ENCODE data around the gene TRIM14.

TRIM14 gene

DNA sequence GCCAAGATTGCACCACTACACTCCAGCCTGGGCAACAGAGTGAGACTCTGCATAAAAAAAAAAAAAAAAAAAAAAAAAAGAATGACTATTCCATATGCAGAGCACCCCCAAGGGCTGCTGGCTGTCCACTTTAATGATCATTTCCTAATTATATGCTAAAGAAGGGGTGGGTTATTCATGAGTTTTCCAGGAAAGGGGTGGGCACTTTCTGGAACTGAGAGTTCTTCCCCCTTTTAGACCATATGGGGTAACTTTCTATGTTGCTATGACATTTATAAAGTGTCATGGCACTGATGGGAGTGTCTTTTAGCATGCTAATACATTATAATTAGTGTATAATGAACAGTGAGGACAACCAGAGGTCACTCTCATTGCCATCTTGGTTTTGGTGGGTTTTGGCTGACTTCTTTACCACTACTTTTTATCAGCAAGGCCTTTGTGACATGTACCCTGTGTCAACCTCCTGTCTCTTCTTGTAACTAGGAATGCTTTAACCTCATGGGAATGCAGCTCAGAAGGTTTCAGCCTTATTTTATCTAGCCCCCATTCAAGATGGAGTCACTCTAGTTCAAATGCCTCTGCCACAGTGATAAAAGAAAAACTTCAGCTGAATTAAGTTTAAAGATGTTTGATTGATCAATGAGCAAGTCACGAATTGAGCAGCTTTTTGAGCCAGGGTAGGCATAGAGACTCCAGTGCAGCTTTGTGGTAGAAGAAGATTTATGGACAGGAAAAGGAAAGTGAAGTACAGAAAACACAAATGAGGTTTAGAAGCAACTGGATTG lies 69.5 kb downstream of the TRIM14 start:
- TF ChIP-seq ZNF274 (IDR thresholded peaks at IDR 0.05; ENCODE audit: low read depth, low read length) = no peak
- no peak overlapping the region for H3K4me3 ChIP-seq (ENCODE audit: low read length)

DNA sequence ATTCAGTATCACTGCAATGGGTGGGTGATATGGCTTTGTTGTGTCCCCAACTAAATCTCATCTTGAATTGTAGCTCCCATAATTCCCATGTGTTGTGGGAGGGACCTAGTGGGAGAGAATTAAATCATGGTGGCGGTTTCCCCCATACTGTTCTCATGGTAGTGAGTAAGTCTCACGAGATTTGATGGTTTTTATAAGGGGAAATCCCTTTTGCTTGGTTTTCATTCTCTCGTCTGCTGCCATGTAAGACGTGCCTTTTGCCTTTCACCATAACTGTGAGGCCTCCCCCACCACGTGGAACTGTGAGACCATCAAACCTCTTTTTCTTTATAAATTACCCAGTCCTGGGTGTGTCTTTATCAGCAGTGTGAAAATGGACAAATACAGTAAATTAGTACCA lies 72.0 kb downstream of the TRIM14 start:
- no peak for TF ChIP-seq ZNF274 (IDR thresholded peaks at IDR 0.05; ENCODE audit: low read depth, low read length)
- H3K4me3 ChIP-seq (ENCODE audit: low read length) = peak overlapping the region; percentile 35; the same call in 1 of the 2 replicates

DNA sequence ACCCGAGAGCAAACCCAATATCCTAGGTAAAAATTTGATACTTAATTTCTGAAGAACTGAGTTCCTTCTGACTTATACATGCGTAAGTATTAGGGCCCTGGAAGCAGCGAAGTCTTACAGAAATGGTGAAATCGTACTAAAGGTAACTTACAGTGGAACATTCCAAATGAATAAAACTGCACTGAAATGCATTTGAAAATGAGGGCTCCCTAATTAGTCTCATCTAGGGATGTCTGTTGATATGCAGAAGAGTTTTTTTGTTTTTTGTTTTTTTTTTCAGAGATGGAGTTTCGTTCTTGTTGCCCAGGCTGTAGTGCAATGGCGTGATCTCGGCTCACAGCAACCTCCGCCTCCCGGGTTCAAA lies 72.9 kb downstream of the TRIM14 start:
- no peak for TF ChIP-seq ZNF274 (IDR thresholded peaks at IDR 0.05; ENCODE audit: low read depth, low read length)
- H3K4me3 ChIP-seq (ENCODE audit: low read length) = peak overlapping the region; percentile 99

DNA sequence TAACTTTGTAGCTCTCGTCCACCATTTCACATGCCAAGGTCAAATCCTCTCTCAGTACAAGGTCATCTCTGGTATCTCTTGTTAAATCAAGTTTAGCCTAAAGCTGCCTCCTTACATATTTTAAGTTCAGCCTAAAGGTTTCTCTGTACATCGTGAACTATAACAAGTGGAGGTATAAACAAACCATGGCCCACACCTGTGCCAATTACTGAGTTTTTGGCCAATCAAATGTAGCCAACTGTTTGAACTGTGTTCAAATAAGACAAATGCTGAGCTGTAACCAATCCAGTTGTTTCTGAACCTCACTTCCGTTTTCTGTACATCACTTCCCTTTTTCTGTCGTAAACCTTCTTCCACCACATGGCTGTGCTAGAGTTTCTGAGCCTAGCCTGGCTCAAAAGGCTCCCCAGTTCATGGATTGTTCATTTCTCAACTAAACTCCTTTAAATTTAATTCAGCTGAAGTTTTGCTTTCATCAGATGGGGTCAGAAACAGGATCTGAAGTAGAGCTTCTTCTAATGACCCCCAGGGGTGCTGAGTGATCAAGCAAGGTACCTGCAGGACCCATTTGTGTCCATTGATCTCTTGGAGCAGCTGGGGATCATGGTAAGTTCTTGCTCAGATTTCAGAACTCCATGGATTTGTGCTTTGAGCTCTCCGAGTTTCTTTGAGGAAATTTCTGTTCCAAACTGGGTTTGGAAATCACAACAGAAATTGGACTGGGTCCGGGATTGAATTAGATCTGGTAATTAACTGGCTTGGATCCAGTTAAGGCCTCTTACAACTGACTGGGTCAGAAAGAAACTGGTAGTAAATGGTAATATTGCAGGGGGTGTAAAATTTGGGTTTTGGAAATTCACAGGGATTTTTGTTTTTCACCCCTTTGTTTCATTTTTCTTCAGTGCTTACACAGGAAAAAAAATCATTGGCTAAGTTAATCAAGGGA lies 73.5 kb downstream of the TRIM14 start:
- H3K4me3 ChIP-seq (ENCODE audit: low read length) = peak overlapping the region; percentile 99
- TF ChIP-seq ZNF274 (IDR thresholded peaks at IDR 0.05; ENCODE audit: low read depth, low read length) = no peak

DNA sequence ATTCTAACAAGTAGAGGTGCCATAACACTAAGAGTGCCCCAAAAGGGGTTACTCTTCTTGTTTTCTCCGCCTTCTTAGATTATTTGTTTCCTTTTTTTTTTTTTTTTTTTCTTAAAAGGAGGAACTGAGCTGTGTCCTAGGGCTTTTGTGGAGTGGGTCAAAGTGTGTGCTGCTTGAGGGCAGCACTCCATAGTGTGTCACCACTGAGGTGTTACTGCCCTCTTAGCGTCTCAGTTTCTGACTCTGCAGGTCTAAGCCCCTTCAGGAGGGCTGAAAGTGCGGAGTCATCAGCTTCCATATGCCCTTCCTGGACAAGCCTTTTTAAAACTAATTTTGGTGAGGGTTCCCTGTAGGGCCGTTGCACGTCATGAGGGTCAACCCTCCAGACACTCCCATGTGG lies 75.1 kb downstream of the TRIM14 start:
- no peak for TF ChIP-seq ZNF274 (IDR thresholded peaks at IDR 0.05; ENCODE audit: low read depth, low read length)
- H3K4me3 ChIP-seq (ENCODE audit: low read length) = no peak overlapping the region

DNA sequence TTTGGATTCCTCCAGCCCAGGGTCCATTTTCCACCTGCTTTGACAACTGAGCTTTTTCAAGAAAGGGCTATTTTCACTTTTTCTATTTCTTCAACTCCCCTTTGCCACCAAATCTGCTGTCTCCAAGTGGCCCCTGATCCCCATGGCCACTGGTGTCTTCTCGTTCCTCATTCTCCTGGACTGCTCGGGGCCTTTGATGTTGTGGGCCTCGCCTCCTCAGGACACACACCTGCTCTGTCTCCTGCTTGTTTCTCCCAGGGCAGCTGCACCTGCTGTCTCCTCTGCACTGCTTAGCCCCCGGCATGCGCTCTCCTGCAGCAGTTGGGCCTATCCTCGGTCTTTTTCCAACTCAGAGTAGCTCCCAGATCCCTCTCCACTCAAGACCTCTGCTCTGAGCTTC lies 78.8 kb downstream of the TRIM14 start:
- H3K4me3 ChIP-seq (ENCODE audit: low read length) = no peak overlapping the region

DNA sequence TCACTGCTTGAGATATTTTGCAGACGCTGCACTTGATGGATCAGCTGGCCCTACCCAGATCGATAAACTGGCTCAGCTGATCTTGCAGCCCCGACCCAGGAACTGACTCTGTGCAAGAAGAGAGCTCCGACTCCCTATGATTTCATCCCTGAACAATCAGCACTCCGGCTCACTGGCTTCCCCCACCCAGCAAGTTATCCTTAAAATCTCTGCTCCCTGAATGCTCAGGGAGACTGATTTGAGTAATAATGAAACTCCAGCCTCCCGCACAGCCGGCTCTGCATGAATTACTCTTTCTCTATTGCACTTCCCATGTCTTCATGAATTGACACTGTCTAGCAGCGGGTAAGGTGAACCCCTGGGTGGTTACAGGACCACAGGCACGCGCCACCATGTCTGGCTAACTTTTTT lies 79.4 kb downstream of the TRIM14 start:
- TF ChIP-seq ZNF274 (IDR thresholded peaks at IDR 0.05; ENCODE audit: low read depth, low read length) = no peak
- no peak overlapping the region for H3K4me3 ChIP-seq (ENCODE audit: low read length)

More for the DNA sequence above, 78.8 kb downstream of the TRIM14 start:
- no peak for TF ChIP-seq ZNF274 (IDR thresholded peaks at IDR 0.05; ENCODE audit: low read depth, low read length)

DNA sequence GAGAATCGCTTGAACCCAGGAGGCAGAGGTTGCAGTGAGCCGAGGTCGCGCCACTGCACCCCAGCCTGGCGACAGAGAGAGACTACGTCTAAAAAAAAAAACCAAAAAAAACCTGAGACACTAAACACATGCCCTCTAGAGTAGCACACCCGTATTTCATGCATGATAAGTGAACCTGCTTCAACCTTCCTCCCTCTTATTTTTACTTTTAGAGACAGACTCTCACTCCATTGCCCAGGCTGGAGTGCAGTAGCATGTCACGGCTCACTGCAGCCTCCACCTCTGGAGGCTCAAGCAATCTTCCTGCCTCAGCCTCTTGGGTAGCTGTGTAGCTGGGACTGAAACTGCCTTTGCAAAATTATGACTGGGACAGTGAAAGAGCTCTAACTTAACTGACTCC lies 80.1 kb downstream of the TRIM14 start:
- no peak for TF ChIP-seq ZNF274 (IDR thresholded peaks at IDR 0.05; ENCODE audit: low read depth, low read length)
- no peak overlapping the region for H3K4me3 ChIP-seq (ENCODE audit: low read length)

DNA sequence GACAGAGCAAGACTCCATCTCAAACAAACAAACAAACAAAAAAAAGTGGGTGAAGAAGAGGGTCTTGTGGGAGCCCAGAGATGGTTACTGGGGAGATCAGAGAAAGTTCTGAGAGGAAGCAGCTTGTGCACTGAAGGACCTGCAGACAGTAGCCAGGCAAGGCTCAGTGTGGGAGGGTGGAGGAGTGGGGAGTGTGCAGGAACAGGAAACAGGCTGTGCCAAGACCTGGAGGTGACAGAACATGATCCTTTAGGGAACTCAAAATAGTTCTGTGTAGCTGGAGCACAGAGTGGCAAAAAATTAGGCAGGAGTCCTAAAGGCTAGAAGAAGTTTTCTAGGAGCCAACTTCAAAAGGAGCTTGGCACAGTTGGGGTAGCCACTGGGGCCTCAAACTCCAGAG lies 81.7 kb downstream of the TRIM14 start:
- H3K4me3 ChIP-seq (ENCODE audit: low read length) = no peak overlapping the region
- TF ChIP-seq ZNF274 (IDR thresholded peaks at IDR 0.05; ENCODE audit: low read depth, low read length) = no peak

DNA sequence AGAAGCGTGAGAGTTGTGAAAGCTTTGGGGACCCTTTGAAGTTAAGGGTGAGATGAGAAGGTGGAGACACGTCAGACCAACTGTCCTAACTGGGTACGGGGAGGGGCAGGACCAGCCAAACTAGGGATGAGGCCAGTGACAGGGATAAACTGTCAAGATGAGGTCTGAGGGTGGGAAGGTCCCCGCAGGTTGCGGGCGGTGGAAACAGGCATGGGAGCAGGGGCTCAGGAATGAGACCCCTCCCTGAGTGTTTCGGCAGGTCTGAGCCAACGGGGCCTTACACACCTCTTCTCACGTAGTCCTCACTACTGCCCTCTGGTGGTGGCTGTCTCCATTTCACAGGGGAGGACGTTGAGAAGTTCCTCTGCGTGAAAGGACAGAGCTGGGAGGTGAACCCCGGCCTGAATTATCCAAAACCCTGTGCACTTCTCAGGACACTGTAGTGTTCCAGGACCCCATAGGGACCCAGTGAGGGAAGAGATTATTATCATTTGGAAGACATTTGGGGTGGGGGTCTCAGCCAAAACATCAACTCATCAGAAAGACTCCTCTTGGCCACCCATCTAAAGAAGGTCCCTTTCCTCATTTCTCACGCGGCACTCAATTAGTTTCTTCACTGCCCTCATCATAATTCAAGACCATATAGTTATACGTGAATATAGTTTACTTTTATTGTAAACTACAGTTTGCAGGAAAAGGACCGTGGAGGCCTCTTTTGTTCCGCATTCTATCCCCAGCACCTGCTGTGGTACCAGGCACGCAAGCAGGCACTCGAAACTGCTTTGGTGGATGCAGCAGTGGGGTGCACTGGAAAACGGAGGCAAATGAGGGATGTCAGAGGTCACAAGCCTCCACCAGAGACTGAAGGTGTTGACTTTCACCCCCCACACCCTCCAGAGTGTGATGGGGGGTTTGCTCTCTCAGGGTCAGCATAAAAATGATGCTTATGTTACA lies 84.2 kb downstream of the TRIM14 start:
- H3K4me3 ChIP-seq (ENCODE audit: low read length) = no peak overlapping the region

DNA sequence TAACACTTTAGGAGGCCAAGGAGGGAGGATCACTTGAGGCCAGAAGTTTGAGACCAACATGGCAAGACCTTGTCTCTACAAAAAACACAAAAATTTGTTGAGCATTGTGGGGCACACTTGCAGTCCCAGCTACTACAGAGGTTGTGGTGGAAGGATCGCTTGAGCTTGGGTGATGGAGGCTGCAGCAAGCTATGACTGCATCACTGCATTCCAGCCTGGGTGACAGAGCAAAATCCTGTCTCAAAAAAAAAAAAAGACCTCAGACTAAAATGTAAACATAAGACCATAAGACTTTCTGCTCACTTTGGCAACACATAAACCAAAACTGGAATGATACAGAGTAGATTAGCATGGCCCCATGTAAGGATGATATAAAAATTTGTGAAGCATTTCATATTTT lies 87.1 kb downstream of the TRIM14 start:
- H3K4me3 ChIP-seq (ENCODE audit: low read length) = no peak overlapping the region
- TF ChIP-seq ZNF274 (IDR thresholded peaks at IDR 0.05; ENCODE audit: low read depth, low read length) = no peak

More for the DNA sequence above, 84.2 kb downstream of the TRIM14 start:
- no peak for TF ChIP-seq ZNF274 (IDR thresholded peaks at IDR 0.05; ENCODE audit: low read depth, low read length)

DNA sequence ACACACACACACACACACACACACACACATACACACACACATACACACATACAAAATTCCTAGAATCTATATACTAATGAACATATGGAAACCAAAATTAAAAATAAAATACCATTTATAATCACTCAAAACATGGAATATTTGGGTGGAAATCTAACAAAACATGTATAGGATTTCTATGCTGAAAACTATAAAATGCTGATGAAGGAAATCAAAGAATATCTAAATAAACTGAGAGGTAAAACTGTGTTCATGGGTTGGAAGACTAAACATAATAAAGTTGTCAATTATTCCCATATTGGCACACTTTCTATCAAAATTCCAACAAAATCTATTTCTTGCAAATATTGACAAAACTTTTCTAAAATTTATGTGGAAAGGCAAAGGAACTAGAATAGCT lies 87.9 kb downstream of the TRIM14 start:
- H3K4me3 ChIP-seq (ENCODE audit: low read length) = no peak overlapping the region
- no peak for TF ChIP-seq ZNF274 (IDR thresholded peaks at IDR 0.05; ENCODE audit: low read depth, low read length)

DNA sequence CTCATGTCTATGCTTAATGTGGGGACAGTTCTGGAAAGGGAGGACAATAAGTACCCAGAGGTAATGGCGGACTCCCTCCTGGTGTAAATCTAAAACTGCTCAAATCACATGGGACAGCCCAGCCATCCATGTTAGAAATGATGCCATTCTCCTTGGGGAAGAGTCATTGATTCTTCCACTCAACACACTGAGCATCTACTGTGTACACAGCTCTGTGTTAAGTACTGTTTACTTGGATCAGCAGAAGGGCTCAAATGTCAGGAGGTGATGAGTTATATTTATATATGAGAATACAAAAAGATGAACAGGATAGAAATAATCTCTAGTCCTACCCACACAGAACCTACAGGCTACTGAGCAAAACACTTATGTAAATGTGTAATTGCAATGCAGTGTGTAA lies 94.3 kb downstream of the TRIM14 start:
- H3K4me3 ChIP-seq (ENCODE audit: low read length) = no peak overlapping the region
- no peak for TF ChIP-seq ZNF274 (IDR thresholded peaks at IDR 0.05; ENCODE audit: low read depth, low read length)

DNA sequence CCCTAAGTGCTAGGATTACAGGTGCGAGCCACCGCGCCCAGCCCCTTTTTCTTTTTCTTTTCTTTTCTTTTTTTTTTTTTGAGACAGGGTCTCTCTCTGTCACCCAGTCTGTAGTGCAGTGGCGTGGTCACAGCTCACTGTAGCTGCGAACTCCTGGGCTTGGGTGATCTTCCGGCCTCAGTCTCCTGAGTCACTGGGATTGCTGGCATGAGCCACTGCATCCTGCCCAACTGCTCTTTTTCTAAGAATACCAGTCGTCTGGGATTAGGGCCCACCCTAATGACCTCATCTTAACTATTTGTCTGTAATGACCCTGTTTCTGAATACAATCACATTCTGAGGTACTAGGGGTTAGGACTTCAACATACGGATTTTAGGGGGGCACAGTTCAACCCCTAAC lies 96.6 kb downstream of the TRIM14 start:
- TF ChIP-seq ZNF274 (IDR thresholded peaks at IDR 0.05; ENCODE audit: low read depth, low read length) = no peak
- H3K4me3 ChIP-seq (ENCODE audit: low read length) = no peak overlapping the region
